Measurements from ENCODE around the gene ACOX3. TPM values are rescaled to one million over a fixed set of nuclear protein-coding genes. Genes with fewer than 3 reads are reported as not detected.
"Not testable (repeated sequence)": the region's sequence is repeated elsewhere in the genome, so short reads cannot be mapped to it uniquely, and the experiment has no call there.

ACOX3 gene
- 15.2 TPM for polyA plus RNA-seq (ENCODE audit: insufficient read length)

DNA sequence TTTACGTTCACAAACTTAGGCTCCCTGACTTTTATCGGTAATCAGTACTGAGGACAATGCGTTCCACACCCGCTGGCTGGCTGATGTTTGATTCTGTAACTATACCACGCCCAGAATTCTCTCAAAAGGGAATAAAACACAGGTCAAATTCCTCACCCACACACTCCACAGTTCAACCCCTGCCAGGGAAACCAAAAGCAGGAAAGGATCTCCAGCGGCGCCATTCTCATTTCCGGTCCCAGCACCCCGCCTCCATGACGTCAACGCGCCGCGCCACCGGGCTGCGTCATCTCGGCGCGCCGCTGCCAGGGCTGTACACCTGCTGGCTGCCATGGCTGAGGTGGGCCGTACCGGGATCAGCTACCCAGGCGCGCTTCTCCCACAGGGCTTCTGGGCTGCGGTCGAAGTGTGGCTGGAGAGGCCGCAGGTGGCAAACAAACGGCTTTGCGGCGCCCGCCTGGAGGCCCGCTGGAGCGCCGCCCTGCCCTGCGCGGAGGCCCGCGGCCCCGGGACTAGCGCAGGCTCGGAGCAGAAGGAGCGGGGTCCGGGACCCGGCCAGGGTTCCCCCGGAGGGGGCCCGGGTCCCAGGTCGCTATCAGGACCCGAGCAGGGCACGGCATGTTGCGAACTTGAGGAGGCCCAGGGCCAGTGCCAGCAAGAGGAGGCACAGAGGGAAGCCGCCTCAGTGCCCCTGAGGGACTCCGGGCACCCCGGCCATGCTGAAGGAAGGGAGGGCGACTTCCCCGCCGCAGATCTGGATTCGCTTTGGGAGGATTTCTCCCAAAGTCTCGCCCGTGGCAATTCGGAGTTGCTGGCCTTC, at the start of gene ACOX3, which contains the start of gene TRMT44:
ACOX3 (minus strand) TSS at position 232 of the 820 bp plus-strand sequence. CDS start 24,202 bp downstream, outside the sequence.
TRMT44 (plus strand) TSS at position 286 of the 820 bp plus-strand sequence; CDS start at position 332, 46 bp downstream.
- peak; percentile 94 for DNase-seq

DNA sequence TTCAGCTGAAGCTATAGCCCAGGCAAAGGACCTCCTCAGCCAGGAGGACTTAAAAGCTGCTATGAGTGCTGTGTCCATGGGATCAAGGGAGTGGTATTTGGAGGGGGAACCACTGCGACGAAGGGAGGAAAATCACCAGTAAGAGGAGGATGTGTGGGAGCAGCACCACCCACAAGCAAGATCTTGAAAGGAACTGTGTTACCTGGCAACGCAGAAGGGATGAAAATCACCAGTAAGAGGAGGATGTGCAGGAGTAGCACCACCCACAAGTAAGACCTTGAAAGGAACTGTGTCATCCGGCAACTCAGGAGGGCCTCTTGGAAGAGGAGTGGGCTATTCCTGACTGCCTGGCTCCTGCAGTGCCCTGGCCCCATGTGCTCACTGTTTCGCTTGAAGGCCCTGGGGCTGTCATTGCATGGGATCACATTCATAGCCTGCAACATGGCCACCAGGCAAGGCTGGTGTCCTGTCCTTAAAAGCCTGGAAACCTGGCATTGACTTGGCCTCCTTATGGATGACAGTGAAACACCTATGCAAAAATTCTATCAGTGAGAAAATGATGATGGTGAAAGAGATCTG, 48.4 kb upstream of the ACOX3 start:
- DNase-seq: no peak

DNA sequence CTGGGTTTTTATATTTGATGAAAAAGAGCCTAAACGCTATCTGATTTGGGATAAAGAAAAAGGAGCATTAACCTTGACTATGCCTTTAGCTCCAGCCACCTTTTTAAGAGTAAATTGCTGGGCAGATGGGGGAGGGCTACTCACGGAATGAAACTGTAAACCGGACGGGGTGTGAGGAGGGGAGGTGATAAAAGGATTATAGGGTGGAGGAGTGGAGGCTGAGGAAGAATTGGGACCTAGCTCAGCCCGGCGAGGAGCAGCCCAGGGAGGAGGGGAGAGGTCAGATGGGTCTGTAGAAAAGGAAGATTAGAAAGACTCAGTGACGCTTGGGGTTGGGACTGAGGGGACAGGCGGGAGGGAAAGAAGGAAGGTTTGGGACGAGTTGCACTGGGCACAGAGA, 46.1 kb upstream of the ACOX3 start:
- not testable (repeated sequence) for DNase-seq

DNA sequence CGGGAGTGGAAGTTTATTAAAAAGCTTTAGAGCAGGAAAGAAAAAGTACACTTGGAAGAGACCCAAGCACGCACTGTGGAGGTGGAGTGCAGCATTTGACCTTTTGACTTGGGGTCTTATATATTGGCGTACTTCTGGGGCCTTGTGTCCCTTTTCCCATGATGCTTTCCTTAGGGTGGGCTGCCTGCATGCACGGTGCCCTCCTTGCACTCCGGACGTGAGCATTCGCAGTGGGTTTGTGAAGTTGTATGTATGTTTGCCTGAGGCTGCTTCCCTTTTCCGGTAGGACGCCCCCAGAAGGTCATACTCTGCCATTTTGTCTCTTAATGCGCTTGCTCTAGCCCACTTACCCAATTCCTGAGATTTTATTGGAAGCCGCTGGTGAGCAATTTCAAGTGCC, 39.7 kb upstream of the ACOX3 start:
- DNase-seq: no peak

DNA sequence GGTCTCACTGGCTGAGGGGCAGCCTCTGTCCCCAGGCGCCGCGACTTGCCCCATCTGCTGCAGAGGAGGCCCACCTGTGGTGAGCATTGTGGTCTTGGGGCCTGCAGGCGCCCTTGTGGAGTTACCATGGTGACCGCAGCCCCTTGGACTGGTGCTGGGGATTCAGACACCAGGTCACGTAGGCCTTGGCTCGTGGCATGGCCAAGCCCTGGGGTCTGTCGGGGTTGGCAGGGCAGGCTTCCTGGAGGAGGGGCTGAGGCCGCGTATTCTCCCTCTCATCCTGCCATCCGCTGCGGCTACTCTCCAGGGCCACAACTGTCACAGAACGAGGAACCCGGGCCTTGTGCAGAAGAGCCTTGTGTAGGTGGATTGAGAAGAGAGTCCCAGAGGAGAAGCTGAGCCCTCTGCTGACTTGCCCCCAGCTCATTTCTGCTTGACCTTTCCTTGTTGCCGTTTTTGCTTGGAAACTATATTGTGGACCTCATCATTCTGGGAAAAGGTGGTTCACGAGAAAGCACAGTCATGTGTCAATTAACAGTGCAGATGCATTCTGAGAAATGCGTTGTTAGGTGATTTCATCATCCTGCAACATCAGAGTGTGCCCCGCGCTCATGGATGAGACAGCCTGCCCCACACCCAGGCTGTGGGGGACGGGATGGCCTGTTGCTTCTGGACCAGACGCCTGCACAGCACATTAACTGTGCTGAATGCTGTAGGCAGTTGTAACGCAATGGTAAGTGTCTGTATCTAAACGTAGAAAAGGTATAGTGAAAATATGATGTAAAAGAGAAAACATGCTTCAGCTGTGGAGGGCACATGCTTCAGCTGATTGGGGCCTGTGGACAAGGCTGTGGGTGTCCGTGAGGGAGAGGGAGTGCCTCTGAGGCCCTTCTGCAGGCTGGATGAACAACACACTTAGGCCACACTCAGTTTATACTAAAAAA, 38.5 kb upstream of the ACOX3 start:
- no peak for DNase-seq

DNA sequence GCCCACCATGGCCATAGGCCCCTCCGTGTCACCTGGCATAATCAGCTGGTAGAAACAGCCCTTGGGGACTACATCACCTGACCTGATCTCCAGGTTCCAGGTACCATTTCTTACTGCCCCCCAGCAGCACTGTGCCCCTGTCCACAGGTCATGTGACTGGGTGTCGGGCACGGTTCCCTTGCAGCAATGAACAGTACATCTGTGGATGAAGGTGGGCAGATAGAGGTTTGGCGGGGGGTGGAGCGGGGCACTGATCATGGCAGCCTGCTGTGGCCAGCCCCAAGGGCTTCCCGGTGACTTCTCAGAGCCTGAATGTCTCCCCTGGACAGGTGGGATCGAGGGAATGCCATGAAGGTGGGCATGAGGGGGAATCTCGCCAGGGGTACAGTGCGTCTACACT, 37.8 kb upstream of the ACOX3 start:
- no peak for DNase-seq

DNA sequence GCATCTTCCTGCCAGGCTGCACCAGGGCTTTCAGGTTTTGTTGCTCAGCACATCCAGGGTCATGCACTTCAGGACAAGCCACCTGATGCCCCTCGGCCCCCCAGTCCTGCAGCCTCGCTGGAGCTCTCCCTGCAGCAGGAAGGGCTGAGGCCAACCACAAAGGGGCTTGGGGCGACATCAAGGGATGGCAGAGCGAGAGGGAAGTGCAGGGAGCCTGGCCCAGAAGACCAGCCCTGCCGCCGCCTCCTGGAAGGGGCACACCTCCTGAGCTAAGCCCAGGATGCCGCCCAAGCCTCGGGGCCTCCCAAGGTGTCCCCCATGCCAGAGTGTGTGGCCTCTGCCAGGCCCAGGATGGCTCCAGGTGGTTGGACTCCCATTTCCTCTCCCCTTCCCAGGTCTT, 37.2 kb upstream of the ACOX3 start:
- no peak for DNase-seq

DNA sequence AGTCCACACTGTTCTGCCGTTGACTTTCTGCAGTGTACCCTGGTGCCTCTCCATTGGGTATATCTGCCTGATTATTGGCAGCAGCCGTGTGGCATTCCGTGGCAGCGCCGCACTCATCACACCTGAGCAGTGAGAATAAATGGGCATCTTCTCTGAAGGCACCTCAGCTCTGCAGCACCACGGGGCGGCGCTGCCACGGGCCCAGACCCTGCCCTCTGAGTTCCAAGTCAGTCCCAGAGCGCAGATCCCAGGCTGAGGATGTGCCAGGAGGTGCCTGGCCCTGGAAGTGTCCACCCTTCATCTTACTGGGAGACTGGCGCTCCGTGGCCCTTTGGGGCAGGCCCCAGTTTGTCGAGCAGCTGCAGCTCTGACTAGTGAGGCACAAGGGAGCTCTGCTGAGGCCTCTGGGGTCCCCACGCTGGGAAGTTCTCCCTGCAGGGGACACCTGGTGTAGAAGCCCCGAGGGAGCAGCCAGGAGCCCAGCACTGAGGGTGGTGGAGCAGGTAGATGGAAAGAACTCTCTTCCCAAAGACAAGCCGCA, 36.6 kb upstream of the ACOX3 start:
- DNase-seq: no peak

DNA sequence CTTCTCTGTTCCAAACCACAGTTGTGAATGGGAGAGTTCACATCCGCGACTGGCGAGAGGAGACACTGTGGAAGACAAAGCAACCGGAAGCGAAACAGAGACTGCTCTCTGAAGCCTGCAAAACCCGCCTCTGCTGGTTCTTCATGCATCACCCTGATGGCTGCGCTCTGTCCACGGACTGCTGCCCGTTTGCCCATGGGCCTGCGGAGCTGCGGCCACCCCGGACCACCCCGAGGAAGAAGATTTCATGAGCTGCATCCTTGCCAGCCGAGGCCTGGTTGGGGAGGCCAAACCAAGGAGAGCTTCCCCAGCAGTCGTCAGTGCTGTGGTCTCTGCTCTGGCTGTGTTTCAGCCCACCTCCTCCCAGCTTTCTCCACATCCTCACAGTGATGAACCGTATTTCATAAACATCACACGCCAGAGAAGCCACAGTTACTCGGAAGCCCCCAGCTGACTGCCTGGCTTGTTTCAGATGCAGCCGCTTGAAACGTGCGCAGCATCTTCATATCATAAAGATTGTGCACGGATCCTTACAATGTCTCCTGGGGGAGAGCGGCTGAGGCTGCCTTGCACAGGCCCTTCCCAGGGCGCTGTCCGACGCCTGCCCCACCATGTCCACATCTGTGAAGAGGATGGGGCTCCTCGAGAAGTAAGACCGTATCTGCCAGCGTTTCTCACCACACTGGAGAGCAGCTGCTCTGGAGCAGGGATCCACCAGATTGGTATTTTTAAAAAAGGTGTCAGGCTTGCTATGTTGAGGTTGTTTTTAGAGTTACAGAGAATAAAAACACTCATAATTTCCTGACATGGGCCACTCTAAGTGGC, 35.4 kb upstream of the ACOX3 start:
- no peak for DNase-seq

DNA sequence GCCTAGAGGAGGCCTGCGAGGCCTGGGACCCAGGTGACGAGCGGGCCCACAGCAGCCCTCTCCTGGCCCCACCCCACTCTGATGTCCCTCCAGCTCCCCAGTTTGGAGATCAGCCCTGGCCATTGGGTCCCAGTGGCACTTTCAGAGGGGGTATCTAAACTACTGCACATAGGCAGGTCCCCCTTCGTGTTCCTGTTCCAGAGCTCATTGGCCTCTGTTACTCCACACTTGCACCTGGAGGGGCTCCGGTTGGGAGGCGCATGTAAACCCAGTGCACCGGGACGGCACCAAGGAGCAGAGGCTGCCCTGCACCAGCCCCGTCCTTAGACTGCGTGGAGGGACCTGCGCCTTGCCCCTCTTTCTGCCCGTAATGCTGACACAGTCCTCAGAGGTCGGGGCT, 34.3 kb upstream of the ACOX3 start:
- DNase-seq: no peak

DNA sequence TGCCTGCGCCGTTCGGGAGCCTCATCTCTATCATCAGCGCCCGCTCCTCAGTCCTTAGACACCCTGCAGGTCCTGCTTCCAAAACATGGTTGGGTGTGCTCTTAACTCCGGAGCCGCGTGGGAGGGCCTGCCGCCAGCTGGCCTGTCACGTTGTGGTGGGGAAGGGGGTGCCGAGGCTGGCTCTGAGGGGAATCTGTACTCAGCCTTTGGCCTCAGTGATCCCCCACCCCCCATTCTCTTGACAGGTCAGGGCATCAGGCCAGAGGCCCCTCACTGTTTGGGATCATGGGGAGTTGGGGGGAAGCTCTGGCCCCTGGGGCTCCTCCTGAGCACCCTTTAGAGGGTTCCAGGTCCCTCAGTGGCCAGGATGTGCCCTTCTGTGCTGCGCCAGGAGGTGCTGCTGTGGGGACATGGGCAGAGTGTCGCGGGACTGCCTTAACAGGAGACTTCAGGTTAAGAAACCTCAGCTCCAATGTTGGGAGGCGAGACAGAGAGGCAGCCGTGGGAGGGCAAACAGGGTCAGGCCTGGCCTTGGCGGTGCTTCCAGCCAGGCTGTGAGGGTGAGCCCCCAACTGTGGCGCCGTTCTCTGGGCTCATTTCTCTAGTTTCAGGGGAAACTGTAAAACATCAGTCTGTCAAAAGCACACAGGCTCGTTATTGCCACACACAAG, 33.5 kb upstream of the ACOX3 start:
- no peak for DNase-seq

DNA sequence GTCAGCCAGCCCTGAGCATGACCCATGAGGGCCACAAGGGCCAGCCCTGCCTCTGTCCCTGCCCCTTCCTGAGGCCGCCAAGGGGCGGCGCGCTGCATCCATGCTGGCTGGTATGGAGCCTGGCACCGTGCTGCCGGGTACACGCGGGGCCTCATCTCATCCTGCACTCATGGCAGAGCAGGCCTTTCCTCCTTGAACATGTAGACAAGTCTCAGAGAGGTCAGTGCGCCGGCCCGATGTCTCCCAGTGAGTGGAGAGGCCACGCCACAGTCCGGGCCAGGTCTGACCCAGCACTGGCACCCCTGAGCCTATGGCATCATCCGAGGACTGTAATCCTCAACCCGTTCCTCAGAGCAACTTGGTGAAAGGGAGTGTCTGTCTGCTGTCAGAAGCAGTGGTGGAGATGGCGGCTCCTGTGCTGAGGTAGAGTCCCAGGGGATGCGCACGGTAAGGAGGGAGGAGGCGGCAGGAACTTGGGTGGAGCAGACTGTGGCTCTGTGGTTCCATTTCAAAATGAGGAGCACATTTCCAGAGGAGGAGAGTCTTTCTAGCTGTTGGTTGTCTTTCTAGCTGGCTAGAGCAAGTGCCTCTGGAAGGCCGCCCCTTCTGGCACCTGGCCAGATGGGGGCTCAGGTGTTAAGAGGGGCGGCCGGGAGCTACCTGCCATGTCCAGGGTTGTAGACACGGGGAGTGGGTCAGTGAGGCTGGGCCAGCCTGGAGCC, 32.8 kb upstream of the ACOX3 start:
- no peak for DNase-seq

DNA sequence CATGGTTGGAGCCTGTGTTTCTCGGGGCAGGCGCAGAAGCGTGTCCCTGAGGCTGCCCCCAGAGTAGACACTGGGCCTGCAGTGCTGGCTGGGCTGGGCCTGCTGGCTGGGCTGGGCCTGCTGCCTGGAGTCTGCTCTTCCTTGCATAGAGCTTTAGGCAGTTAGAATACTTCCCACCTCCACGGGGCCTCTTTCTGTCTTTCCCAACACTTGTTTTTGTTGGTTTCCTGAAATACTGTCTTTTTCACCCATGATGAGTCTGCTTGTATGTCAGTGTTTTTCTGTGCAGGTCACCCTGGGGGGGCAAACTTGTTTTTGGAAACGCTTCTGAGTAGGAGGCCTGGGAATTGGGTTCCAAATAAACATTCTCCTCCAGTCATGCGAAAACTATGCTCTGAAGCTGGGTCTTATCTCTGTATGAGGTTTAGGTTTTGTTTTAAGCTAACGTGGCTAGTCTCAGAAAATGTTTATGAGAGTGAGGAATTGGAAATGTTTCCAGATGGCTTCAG, 32.2 kb upstream of the ACOX3 start:
- DNase-seq: peak; percentile 65

DNA sequence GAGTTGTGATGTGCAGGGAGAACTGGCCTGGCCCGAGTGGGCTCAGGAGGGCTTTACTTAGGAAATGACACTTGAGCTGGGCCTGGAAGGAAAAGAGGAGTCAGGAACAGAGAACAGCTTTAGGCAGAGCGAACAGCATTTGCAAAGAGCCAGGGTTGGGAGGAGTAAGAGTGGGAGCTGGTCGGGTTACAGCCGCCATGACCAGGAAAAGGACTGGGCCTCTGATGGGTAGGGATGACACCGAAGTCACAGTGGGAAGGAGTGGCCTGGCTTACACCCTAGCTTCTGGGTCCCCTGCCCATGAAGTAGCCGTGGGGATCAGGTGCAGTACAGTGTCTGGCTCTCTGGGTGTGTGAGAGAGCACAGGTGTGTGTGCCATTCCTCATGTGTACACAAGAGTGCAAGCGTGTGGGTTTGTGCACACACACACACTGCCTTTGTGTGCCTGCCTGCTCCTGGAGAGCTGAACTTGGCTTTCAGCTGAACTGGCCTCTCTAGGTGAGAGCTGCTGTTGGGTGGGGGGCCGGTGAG, 31.7 kb upstream of the ACOX3 start:
- no peak for DNase-seq

DNA sequence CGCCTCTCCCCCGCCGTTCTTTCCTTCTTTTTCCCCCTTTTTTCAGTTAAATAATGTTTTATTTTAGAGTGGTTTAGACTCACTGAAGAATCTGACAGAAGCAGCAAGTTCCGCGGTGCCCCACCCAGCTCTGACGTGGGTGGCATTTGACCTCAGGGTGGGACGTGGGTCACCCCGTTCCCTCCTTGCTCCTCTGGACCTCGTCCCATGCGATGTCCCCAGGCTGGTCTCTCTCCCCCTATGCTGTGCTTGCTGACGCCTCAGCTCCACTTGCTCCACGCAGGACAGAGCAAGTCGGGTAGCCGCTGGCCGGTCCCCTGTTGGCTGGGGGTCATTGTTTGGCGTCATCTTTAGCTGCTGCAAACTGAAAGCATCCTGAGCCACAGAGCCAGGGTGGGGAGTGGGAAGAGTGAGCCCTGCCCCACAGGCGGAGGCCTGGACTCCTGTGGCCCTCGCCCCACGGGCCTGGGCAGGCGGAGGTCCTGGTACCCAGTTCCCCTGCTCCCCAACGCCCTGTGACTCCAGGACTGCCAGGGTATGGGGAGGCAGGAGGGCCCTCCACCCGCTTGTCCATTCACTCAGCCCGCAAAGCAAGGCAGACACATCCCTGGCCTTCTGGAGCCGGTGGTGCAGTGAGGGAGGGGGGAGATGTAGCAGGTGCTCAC, 30.8 kb upstream of the ACOX3 start:
- no peak for DNase-seq

DNA sequence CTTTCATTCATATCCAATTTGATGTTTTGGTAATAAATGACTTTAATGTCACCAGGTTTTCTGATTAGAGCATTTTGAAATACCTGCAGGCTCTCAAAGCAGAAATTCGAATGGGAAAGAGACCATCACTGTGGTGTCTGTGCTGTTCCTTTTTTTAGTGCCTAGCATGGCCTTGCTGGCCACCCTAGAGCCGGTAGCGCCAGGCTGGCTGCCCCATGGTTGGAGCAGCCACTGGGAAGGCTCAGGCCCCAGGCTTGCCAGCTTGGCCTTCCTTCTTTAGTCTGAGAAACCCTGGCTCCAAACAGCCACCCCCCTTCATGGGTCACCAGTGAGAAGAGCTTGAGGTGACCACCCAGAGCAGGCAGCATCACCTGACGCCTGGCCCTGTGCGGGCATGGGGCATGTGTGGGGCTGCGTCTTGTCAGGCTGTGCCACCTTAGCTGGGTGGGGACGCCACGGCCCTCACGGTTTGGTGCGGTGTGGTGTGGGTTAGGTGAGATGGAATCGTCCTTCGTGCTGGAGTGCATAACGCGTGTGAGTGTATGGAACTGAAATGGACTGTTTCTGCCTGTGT, 30.0 kb upstream of the ACOX3 start:
- no peak for DNase-seq

DNA sequence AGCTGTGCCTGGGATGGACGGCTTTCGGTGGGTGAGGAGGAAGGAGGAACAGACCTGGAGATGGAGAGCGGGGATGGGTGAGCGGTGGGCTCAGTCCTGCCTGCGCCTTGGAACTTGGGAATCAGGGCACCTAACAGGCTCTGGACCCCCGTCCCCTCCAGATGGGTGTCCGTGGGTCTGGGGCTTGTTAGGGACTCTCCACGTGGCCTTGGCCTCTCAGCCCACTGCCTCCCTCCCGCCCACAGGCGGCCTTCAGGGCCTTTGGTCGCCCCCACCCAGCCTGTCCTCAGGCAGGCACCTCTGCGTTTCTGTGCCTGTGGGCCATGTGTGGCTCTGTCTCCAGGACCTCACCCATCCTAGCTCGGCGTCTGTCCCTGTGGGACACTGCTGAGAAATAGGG, 29.0 kb upstream of the ACOX3 start:
- DNase-seq: no peak

DNA sequence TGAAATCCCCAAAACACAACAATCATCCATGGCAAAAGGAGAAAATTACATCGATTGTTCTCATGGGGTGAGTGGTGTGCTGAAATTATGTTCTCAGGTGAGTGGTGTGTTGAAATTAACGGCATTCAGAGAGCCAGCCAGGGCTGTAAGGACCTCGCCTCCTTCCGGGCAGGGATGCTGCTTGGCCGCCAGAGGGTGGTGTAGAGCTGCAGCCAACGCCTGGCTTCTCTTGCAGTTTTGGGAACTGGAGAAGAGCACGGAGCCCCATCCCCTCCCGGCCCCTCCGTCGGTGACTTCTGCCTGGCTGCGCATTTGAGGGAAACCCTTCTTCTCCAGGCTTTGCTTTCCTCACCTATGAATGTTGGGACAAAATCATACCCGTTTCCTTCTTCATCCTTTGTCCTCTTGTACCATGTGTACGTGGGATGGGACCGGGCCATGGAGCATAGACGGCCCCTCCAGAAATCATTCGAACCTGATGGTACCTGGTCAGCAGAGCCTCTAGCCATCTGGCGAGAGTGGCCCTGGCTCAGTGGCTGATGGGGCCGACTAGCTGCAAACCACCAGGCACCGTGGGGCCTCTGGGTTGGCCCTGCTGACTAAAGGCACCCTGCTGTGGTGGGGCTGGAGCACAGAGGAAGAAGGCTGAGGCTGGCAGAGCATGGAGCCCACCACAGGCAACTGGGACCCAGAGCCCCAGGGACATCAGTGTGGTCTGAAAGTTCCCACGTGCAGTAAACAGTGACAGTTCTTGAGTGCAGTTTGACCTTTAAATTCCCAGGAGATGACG, 28.4 kb upstream of the ACOX3 start:
- DNase-seq: peak; percentile 67
